GM21390 (cell line): Measurements from ENCODE around the gene ELSPBP1.
"Not testable (repeated sequence)": the region's sequence is repeated elsewhere in the genome, so short reads cannot be mapped to it uniquely, and the experiment has no call there.

Source experiments
- ATAC-seq: cut with Tn5 transposase; IDR thresholded peaks from one replicate; pipeline ENCODE4 v1.9.1; 2021; ENCODE audit not compliant: unreplicated experiment

The ELSPBP1 gene

DNA sequence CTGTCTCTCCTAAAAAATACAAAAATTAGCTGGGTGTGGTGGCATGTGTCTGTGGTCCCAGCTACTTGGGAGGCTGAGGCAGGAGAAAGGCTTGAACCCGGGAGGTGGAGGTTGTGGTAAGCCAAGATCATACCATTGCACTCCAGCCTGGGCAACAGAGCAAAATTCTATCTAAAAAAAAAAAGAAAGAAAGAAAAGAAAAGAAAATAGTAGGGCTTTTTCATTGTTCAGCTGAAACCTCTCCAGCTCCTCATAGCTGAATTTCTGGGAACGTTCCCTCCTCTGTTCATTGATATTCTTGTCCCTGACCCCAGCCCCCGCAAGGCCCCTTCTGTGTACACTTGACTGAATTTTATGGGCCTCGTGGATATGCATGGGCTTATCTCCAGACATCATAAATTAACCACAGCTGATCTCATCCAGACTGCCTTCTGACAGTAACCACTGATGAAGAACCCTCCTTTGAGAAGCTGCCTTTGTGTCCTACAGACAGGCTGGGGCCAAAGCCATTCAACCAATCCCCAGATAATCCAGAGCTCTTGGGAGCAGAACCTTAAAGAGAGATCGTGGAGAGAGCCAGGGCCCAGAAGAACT is at the start of gene ELSPBP1:
TSS of gene ELSPBP1 (plus strand) at position 424 of the 594 bp plus-strand sequence. CDS start 14,036 bp downstream, outside the sequence.
- ATAC-seq, result no peak

DNA sequence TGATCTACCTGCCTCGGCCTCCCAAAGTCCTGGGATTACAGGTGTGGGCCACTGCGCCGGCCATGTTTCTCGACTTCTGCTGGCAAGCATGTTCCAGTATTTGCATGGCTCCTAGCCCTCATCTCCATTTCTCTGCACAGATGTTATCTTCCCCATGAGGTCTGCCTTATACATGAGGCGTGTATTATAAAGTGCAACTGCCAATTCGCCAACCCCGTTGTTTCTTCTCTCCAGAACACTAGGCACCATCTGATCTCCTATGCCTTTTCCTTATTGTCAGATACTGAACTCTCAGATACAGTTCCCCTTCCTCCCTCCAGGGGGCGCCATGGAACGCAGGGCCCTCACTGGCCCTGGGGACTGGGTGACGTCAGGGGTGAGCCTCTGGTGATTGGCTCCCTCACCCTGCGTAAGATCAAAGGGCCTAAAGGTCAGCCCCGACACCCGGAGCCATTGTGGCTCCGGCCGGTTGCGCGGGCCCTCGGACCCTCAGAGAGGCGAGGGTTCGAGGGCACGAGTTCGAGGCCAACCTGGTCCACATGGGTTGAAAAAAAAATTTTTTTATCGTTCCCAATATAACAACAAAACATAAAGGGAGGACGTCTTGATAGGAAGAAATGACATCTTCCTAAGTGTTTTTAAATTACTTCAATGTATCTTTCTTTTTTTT is 44.4 kb upstream of the ELSPBP1 start:
- ATAC-seq, result not testable (repeated sequence)

GRCh38 chr19:47952132-47952531 is 42.3 kb upstream of the ELSPBP1 start:
- not testable (repeated sequence) for ATAC-seq

DNA sequence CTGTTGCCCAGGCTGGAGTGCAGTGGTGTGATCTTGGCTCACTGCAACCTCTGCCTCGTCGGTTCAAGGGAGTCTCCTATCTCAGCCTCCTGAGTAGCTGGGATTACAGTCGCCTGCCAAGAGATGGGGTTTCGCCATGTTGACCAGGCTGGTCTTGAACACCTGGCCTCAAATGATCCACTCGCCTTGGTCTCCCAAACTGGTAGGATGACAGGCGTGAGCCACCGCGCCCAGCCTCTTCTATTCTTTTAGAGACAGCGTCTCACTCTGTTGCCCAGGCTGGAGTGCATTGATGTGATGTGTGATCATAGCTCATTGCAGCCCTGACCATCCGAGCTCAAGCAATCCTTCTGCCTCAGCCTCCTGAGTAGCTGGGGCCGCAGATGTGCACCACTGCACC is 38.5 kb upstream of the ELSPBP1 start:
- not testable (repeated sequence) for ATAC-seq

DNA sequence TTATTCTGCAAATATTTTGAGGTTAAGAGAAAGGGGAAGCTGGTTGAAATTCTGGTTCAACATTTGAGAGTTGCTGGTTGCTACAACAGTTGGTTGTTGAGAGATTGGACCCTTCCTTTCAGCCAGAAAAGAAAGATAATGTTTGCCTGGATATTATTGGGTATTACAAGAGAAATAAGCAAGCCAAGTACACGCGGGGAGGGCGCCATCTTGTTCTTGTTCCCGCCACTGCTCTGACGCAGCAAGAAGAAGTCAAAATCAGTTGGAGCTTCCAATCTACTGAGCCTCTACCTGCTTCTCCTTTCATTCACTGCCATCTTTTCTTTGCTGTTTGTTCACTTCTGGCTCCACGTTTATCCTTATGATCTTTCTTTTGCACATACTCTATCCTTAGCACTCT is 20.9 kb upstream of the ELSPBP1 start:
- ATAC-seq, result no peak

- ATAC-seq, result no peak
These were observed 3.1 kb upstream of the ELSPBP1 start for GRCh38 chr19:47991191-47991808.

DNA sequence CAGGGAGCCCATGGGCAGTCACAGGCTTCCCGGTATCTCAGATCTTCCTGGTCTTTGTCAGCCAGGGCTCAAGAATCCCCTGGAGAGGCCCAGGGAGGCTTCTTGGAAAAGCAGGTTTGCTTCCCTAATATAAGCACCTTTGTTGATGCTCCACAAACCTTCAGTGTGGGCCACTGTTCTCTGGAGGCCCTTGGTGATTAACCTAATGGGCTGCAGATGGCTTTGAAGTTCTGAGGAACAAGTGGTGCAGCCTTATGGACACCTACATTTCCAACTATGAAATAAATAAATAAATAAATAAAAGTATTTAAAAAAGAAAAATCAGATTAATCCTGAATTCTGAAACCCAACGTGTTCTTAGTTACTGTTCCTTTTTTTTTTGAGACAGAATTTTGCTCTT is 2.4 kb upstream of the ELSPBP1 start, which contains the start of gene BSPH1:
TSS of gene BSPH1 (minus strand) at position 101 of the 400 bp plus-strand sequence. CDS start at position 12, 89 bp downstream.
- no peak for ATAC-seq

DNA sequence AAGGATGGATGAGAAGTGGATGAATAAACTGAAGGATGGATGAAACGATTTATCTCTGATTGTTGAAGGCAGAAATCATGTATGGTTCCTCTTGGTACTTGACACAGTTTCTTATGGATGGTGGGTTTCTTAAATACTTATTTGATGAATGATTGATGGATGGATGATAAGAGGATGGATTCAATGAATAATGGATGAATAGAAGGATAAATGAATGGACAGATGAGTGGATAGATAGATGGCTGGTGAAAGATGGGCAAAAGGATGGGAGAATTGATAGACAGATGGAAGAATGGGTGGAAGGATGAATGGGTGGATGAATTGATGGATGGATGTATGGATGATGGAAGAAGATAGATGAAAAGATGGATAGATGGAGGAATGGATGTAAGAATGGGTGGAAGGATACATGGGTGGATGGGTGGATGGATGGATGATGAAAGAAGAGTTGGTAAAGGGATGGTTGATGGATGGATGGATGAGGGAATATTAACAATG is 1.8 kb downstream of the ELSPBP1 start:
- no peak for ATAC-seq

- no peak for ATAC-seq
These were observed 4.4 kb downstream of the ELSPBP1 start for GRCh38 chr19:47998800-47999199.

GRCh38 chr19:48000846-48001245 is 6.4 kb downstream of the ELSPBP1 start:
- no peak for ATAC-seq

DNA sequence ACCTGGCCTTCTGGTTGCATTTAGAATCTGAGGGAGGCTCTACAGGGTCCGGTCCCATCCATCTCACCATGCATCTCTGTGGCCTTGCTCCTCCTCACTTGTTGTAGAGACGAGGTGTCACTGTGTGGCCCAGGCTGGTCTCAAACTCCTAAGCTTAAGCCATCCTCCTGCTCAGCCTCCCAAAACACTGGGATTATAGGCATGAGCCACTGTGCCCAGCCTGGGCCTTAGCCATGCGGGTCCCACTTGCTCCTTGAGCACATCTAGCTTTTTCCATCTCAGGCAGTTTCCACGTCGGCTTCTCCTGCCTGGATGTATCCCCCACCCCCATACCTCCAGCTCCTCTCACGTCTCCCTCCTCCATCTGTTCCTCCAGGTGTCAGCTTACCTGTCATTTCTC is 9.8 kb downstream of the ELSPBP1 start:
- no peak for ATAC-seq

- no peak for ATAC-seq
These were observed 12.3 kb downstream of the ELSPBP1 start for GRCh38 chr19:48006762-48007161.

GRCh38 chr19:48010932-48011758 is 16.7 kb downstream of the ELSPBP1 start:
- ATAC-seq, result no peak

DNA sequence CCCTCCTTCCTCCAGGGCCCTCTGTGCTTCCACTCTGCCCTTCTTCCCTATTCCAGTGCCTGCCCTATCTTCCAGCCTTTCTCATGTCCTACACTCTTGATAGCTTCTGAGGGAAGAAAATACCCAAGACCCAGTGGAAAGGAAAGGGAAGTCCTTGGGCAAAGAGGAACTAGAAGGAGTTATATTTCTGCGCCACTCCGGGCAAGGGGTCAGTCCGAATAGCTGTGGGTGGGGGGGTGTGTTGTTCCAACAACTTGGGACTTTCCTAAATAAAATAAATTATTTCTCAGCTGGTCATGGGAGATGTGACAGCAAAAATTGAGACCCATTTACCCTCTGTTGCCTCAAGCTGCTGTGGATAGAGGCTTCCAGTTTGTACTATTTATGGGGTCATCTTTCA is 26.3 kb downstream of the ELSPBP1 start:
- ATAC-seq, result no peak

GRCh38 chr19:48023011-48023410 is 28.6 kb downstream of the ELSPBP1 start:
- no peak for ATAC-seq

GRCh38 chr19:48023518-48023917 is 29.1 kb downstream of the ELSPBP1 start:
- ATAC-seq, result no peak

DNA sequence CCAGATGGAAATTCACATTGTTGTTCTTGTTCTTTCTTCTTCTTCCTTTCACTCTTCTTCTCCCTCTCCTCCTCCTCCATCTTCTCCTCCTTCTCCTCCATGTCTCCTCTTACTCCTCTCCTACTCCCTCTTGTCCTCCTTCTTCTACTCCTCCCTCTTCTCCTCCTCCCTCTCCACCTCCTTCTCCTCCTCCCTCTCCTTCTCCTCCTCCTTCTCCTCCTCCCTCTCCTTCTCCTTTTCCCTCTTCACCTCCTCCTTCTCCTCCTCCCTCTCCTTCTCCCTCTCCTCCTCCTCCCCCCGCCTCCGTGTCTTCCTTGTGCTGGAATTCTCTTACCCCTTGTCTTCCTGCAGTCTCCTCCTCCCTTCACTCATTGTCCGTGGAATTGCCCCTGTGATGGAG is 31.0 kb downstream of the ELSPBP1 start:
- ATAC-seq, result no peak

DNA sequence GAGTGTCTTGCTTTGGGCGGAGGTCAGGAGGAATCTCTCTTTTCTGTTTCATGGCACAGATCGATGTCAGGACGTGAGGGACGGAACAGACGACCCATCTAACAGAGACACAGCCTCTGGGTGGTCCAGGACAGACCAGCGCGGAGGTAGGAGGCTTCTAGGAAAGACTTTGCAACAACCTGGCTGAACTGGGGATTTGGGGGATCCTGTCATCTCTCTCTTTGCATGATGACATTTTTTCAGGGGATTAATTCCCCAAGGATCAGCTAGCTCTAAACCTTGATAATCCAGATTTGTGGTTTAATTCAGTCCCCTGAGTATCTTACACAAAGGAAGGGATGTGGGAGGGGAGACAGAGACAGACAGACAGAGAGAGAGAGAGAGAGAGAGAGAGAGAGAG is 35.0 kb downstream of the ELSPBP1 start:
- no peak for ATAC-seq

GRCh38 chr19:48030073-48030472 is 35.6 kb downstream of the ELSPBP1 start:
- no peak for ATAC-seq

DNA sequence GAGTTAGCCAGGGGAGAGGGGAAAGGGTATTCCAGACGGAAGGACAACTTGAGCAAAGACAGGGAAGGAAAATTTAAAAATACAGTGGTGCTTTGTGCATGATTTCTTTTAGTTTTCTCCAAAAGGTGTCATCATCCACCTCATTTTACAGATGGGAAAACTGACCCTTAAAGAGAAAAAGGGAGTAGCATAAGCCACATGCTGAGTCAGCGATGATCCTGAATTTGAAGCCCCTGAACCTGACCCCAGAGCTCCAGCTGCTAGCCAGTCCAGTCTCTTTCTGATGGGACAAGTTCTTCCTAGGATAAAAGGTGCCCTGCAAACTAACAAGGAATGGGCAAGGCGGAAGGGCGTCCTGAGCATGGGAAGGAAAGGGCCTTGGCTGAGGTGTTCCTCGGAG is 39.2 kb downstream of the ELSPBP1 start:
- ATAC-seq, result no peak

- ATAC-seq, result no peak
These were observed 42.3 kb downstream of the ELSPBP1 start for GRCh38 chr19:48036765-48037164.
